T-helper 2 cell treated with Interferon-gamma antibody and Interleukin-4, amounts not matched to agents 100 ng/mL and 5 ng/mL, for 36 hours (primary cell): ENCODE results near the gene LIG1. TPM values are rescaled to one million over a fixed set of nuclear protein-coding genes. Genes with fewer than 3 reads are reported as not detected.
"Not testable (repeated sequence)": the region's sequence is repeated elsewhere in the genome, so short reads cannot be mapped to it uniquely, and the experiment has no call there.

Source experiments
- intact Hi-C: fragments of 100-400 bp; cut with micrococcal nuclease; formaldehyde crosslinking; loops from one replicate; pipeline ENCODE4 v1.15.1; 2023
- total RNA-seq: library from RNA; stranded (reverse); gene quantifications from 2 replicates; pipeline ENCODE4 v1.2.3, GENCODE V29; 2022

Gene LIG1
- total RNA-seq, 1 donor from 2014 or later = 162 TPM

- intact Hi-C loops = no loop called here
Observed at GRCh38 chr19:48122421-48122820, 47.7 kb downstream of the LIG1 start.

- intact Hi-C loops = no loop called here
Observed at GRCh38 chr19:48121909-48122371, 48.2 kb downstream of the LIG1 start.

DNA sequence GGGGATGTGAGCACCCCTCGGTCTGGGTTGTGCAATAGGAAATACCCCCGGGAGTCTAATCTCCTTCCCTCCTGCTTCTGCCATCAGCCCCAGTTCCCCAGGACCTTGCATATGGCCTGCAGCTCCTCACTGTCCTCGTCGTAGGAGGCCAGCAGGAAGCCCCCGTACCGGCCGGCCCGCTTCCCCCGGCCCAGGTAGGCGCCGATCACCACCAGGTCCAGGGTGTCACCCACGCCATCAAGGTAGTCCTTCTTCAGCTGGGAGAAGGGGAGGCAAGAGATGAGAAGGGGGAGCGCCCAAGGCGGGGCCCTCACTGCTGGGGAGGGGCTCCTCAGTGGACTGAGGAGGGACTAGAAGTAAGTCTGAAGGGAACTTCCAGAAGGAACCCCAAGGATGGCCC, 49.1 kb downstream of the LIG1 start:
- intact Hi-C loops = no loop called here

- intact Hi-C loops = no loop called here
Observed at GRCh38 chr19:48120505-48120904, 49.6 kb downstream of the LIG1 start.

DNA sequence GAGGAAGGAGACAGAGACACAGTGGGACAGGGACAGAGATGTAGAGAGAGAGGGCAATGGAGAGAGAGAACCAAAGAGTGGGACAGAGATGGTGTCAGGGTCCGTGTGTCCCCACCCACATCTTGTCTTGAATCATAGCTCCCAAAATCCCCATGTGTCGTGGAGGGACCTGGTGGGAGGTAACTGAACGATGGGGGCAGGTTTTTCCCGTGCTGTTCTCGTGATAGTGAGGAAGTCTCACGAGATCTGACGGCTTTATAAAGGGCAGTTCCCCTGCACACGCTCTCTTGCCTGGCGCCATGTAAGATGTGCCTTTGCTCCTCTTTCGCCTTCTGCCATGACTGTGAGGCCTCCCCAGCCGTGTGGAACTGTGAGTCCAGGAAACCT, 52.0 kb downstream of the LIG1 start:
- intact Hi-C loops = no loop called here

GRCh38 chr19:48117515-48118130, 52.5 kb downstream of the LIG1 start:
- intact Hi-C loops = no loop called here

DNA sequence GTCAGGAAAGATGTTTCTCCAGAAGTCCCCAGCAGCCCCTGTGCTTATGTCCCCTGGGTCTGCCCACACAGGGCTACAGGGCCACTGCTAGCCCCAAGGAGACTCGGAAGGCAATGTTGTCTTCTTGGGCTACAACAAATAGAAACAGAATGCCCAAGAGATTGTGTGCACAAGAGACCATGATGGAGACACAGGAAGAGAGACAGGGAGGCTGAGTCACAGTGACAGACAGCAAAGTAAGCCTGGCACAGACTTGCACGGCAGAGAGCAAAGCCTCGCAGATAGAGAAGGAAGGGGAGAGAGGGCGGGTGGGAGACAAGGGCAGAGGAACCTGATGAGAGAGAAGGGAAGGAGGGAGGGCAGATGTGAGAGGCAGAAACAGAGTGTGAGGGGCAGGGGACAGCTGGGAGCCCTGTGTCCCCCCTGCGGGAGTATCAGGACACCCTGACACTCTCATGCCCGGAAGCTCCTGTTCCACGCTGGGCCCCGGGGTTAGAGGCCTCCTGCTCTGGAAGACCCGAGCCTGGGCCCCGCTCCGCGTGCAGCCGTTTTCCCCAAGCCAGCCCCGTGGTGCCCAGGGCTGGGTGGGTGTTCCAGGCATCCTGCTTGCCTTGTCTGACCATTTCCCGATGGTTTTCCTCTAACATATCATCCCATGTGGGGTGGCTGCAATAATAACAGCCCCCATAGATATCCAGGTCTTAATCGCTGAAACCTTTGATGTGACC, 56.8 kb downstream of the LIG1 start:
- intact Hi-C loops = no loop called here

DNA sequence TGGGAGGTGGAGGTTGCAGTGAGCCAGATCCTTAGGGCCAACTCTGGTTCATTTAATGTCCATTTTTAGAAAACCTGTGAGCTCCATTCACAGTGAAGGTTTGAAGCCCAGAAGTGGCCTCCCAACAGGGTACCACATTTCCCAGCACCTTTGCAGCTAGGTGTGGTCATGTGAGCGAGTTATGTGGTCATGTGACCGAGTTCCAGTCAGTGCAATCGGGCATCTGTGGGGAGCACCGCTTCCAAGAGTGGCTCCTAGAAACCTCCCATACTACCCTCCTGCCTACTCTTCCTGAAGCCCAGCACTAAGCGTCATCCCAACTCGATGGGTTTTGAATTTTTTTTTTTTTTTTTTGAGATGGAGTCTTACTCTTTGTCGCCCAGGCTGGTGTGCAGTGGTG, 58.9 kb downstream of the LIG1 start:
- intact Hi-C loops = no loop called here

- intact Hi-C loops = no loop called here
Observed at GRCh38 chr19:48110350-48110966, 59.7 kb downstream of the LIG1 start, which contains the start of gene PLA2G4C. Gene PLA2G4C, minus strand, starts transcription at chr19:48110817. Its CDS starts 4,288 bp downstream, at chr19:48106529.

DNA sequence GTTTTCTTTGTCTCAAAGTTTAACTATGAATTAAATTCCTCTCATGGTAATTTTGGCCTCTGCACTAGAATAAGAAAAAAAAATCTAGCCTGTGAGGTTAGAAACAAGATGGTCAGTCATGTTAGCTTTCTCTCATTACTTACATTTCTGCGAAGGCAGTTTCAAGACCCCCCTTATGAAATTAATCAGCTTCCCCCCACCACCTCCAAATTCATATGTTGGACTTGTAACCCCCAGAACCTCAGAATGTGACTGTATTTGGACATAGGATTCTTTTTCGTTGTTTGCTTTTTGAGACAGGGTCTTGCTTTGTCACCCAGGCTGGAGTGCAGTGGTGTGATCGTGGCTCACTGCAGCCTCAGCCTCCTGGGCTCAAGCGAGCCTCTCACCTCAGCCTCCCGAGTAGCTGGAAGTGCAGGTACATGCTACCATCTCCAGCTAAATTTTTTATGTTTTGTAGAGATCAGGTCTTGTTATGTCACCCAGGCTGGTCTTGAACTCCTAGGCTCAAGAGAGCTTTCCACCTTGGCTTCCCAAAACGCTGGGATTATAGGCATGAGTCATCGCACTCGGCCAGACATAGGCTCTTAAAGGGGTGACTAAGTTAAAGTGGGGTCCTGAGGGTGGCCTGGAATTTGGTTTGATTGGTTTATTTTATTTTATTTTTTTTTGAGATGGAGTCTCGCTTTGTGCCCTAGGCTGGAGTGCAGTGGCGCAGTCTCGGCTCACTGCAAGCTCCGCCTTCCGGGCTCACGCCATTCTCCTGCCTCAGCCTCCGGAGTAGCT, 61.0 kb downstream of the LIG1 start:
- intact Hi-C loops = no loop called here

GRCh38 chr19:48103922-48104321, 66.2 kb downstream of the LIG1 start:
- intact Hi-C loops = no loop called here

DNA sequence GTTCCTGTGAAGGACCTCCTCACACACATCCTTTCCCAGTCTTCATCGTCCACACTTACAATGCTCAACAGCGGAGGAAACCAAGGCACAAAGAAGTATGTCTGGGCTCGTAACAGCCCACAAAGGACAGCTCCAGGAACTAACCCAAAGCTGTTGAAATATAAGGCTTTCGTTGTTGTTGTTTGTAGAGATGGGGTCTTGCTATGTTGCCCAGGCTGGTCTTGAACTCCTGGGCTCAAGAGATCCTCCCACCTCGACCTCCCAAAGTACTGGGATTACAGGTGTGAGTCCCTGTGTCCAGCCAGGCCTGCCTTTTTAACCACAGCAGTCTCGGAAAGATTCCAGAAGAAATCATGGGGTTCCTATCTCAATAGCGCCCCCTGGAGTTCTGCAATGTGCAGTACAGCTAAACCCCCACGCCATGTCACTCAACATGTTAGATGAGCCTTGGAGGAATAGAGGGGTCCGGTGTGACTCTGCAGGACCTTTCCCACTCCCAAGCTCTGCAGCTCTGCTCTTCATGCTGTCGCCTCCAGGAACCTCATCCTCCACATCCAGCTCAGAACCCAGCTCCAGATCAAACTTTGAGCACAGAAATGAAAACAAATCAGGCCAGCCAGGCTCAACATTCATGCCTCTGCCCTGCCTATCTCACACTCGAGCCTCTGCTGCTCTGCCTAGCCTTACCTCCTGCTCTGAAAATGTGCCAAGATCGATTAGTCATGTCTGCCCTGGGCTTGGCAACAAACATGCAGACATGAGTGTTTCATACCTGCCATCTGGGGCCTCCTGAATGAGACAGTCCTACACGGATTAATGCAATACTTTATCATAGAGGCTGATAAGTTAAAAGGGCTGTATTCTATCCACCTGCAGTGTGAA, 67.0 kb downstream of the LIG1 start:
- intact Hi-C loops = no loop called here

GRCh38 chr19:48095612-48096175, 74.5 kb downstream of the LIG1 start:
- intact Hi-C loops = no loop called here

DNA sequence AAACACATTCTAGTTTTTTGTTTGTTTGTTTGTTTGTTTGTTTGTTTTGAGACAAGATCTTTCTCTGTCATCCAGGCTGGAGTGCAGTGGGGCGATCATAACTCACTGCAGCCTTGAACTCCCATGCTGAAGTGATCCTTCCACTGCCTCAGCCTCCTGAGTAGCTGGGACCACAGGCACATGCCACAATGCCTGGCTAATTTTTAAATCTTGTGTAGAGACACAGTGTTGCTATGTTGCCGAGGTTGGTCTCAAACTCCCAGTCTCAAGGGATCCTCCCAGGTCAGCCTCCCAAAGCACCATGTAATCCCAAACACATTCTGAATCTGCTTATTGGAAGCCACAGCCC, 75.3 kb downstream of the LIG1 start:
- intact Hi-C loops = no loop called here

GRCh38 chr19:48094129-48094854, 75.9 kb downstream of the LIG1 start:
- intact Hi-C loops = no loop called here

DNA sequence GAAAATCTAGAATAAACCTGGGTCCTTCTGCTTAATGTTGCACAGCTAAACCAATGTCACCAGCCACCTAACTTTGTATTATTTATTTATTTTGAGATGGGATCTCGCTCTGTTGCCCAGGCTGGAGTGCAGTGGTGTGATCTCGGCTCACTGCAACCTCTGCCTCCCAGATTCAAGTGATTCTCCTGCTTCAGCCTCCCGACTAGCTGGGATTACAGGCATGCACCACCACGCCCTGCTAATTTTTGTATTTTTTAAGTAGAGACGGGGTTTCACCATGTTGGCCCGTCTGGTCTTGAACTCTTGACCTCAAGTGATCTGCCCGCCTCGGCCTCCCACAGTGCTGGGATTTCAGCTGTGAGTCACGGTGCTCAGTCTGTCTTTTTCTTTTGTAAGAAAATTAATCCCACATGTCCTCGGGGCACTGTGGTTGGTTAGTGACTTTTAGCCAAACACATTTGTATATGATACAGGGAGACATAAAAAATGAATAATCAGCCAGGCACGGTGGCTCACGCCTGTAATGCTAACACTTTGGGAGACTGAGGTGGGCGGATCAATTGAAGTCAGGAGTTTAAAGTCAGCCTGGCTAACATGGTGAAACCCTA, 78.9 kb downstream of the LIG1 start:
- intact Hi-C loops = not testable (repeated sequence)

DNA sequence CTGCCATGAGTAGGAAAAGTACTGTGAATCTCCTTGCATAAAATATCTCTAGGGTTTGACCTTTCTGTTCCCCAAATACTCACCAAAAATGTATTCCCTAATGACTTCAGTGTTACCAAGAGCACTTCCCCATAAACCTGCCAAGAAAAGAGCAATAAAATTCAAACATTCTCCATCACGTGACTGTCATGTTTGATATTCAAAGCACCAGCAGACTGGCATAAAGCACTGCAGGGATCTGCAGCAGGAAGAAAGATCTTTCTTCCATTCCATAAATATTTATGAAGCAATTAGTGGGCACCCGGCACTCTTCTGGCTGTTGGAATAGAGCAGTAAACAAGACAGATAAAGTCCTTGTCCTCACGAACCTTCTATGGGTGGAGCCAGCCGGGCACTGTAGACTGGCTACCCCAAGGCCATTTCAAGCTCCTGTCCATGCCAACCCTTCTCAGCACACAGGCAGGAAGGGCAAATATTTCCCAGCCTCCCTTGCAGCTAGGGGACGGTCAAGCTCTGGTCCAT, 79.8 kb downstream of the LIG1 start:
- intact Hi-C loops = no loop called here

GRCh38 chr19:48088991-48089390, 81.2 kb downstream of the LIG1 start:
- intact Hi-C loops = not testable (repeated sequence)
